KMS-11 (cell line): ENCODE measurements around the gene LRBA.

Experiments
- H2AFZ ChIP-seq: fragments of 200-600 bp; sonication (generic); 2 replicates; pipeline ENCODE4 v1.6.1; 2016; ENCODE audit warnings: antibody characterized with exemption, mixed run types, low read depth
- H3K27ac ChIP-seq: fragments of 200-600 bp; sonication (generic); 2 replicates; pipeline ENCODE4 v1.6.1; 2016; ENCODE audit warnings: mild to moderate bottlenecking, mixed run types
- H3K27me3 ChIP-seq: fragments of 200-600 bp; sonication (generic); 2 replicates; pipeline ENCODE4 v1.6.1; 2017; ENCODE audit warnings: mild to moderate bottlenecking, low read depth, mixed run types, moderate library complexity; ENCODE audit not compliant: insufficient read depth
- H3K36me3 ChIP-seq: fragments of 200-600 bp; sonication (generic); 2 replicates; pipeline ENCODE4 v1.6.1; 2017; ENCODE audit warnings: mild to moderate bottlenecking, mixed run types; ENCODE audit not compliant: insufficient read depth
- H3K4me1 ChIP-seq: fragments of 200-600 bp; sonication (generic); 2 replicates; pipeline ENCODE4 v1.6.1; 2016; ENCODE audit warnings: mild to moderate bottlenecking, low read depth, mixed run types; ENCODE audit not compliant: poor library complexity, severe bottlenecking
- H3K4me2 ChIP-seq: fragments of 200-600 bp; sonication (generic); 2 replicates; pipeline ENCODE4 v1.7.0; 2016; ENCODE audit warnings: mild to moderate bottlenecking, mixed run types
- H3K4me3 ChIP-seq: fragments of 200-600 bp; sonication (generic); IDR thresholded peaks from 2 replicates; pipeline ENCODE4 v1.6.1; 2017; ENCODE audit warnings: low read depth, low read length, mixed read lengths; ENCODE audit not compliant: insufficient read depth
- H3K79me2 ChIP-seq: fragments of 200-600 bp; sonication (generic); 2 replicates; pipeline ENCODE4 v1.6.1; 2016; ENCODE audit warnings: low read depth, mixed run types; ENCODE audit not compliant: insufficient read depth
- H3K9ac ChIP-seq: fragments of 200-600 bp; sonication (generic); 2 replicates; pipeline ENCODE4 v1.6.1; 2016; ENCODE audit warnings: mild to moderate bottlenecking, mixed run types
- H4K20me1 ChIP-seq: fragments of 200-600 bp; sonication (generic); 2 replicates; pipeline ENCODE4 v1.6.1; 2016; ENCODE audit warnings: mild to moderate bottlenecking, mixed run types; ENCODE audit not compliant: insufficient read depth
- CTCF ChIP-seq: fragments of 200-600 bp; sonication (generic); conservative IDR thresholded peaks from 2 replicates; pipeline ENCODE4 v1.6.1; 2017; ENCODE audit warnings: low read depth, mild to moderate bottlenecking, antibody characterized with exemption, low read length, moderate library complexity, mixed read lengths

The LRBA gene

GRCh38 chr4:150348079-150348478 is 667.0 kb downstream of the LRBA start:
- Histone ChIP-seq H3K27ac (no peak overlapping the region), H3K79me2 (no peaks in the 10 kb centered on the region), H3K36me3 (no peaks in the 10 kb centered on the region), H3K4me2 (no peak overlapping the region), H3K9ac (no peak overlapping the region), H3K4me3 (no peak overlapping the region), H3K27me3 (no peaks in the 10 kb centered on the region), H4K20me1 (no peaks in the 10 kb centered on the region), H3K4me1 (peaks cover 7% of the 10 kb centered on the region), H2AFZ (no peak overlapping the region)
- no peak for TF ChIP-seq CTCF

GRCh38 chr4:150345207-150345744 is 669.8 kb downstream of the LRBA start:
- Histone ChIP-seq H3K27me3 (no peaks in the 10 kb centered on the region), H3K36me3 (no peaks in the 10 kb centered on the region), H3K4me3 (no peak overlapping the region), H2AFZ (no peak overlapping the region), H3K4me1 (peaks cover 7% of the 10 kb centered on the region), H3K27ac (no peak overlapping the region), H3K79me2 (no peaks in the 10 kb centered on the region), H4K20me1 (no peaks in the 10 kb centered on the region), H3K9ac (no peak overlapping the region), H3K4me2 (no peak overlapping the region)
- TF ChIP-seq CTCF: no peak

- Histone ChIP-seq H3K4me2 (no peak overlapping the region), H3K9ac (no peak overlapping the region), H2AFZ (no peak overlapping the region), H3K27me3 (no peaks in the 10 kb centered on the region), H4K20me1 (no peaks in the 10 kb centered on the region), H3K4me1 (no peaks in the 10 kb centered on the region), H3K79me2 (no peaks in the 10 kb centered on the region), H3K4me3 (no peak overlapping the region), H3K36me3 (no peaks in the 10 kb centered on the region), H3K27ac (no peak overlapping the region)
- TF ChIP-seq CTCF: no peak
Measured at GRCh38 chr4:150343796-150344195, 671.3 kb downstream of the LRBA start.

GRCh38 chr4:150342945-150343344 is 672.1 kb downstream of the LRBA start:
- TF ChIP-seq CTCF: no peak
- Histone ChIP-seq H3K36me3 (no peaks in the 10 kb centered on the region), H3K79me2 (no peaks in the 10 kb centered on the region), H4K20me1 (no peaks in the 10 kb centered on the region), H2AFZ (no peak overlapping the region), H3K27ac (no peak overlapping the region), H3K4me3 (no peak overlapping the region), H3K27me3 (no peaks in the 10 kb centered on the region), H3K9ac (no peak overlapping the region), H3K4me2 (no peak overlapping the region), H3K4me1 (no peaks in the 10 kb centered on the region)
